ENCODE results near the gene SYNGR2.

DNA sequence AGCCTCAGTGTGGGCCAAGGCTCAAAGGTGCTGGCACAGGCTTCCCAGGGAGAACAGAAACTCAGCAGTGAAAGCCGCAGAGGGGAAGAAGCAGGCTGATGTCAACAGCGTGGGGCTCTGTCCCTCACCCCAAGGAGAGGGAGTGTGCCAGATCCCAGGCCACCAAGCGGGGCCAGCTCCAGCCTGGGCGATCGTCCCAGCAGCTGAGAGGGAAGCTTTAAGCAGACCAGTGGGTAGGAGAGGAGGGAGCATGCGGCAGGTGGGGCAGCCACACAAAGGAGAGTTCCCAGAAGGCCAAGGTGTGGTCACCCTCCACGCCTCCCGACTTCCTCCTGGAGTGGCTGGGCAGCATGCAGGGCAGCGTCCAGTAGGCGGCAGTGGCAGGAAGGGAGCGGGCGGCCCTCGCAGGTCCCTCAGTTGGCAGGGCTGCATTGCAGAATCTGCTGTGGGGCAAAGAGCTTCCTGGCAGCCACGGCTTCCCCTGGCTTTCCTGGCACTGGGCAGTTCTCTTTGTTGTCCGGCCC, 6.0 kb downstream of the SYNGR2 start:
- TF ChIP-seq, protein P1, sequence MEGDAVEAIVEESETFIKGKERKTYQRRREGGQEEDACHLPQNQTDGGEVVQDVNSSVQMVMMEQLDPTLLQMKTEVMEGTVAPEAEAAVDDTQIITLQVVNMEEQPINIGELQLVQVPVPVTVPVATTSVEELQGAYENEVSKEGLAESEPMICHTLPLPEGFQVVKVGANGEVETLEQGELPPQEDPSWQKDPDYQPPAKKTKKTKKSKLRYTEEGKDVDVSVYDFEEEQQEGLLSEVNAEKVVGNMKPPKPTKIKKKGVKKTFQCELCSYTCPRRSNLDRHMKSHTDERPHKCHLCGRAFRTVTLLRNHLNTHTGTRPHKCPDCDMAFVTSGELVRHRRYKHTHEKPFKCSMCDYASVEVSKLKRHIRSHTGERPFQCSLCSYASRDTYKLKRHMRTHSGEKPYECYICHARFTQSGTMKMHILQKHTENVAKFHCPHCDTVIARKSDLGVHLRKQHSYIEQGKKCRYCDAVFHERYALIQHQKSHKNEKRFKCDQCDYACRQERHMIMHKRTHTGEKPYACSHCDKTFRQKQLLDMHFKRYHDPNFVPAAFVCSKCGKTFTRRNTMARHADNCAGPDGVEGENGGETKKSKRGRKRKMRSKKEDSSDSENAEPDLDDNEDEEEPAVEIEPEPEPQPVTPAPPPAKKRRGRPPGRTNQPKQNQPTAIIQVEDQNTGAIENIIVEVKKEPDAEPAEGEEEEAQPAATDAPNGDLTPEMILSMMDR (IDR thresholded peaks at IDR 0.05): peak; percentile 72 to 86 (median 80)
- TF ChIP-seq POLR2A (IDR thresholded peaks at IDR 0.05): no peak
- TF ChIP-seq POLR2AphosphoS5 (IDR thresholded peaks at IDR 0.05): peak; percentile 63 to 68 (median 63)

All from breast epithelium (tissue), 3 donors.